CD1c-positive myeloid dendritic cell (primary cell): ENCODE data around the gene ERVH48-1.
A peak's percentile ranks its signal among the peaks of the same experiment; 100 is the strongest.
"Not testable (repeated sequence)": the region's sequence is repeated elsewhere in the genome, so short reads cannot be mapped to it uniquely, and the experiment has no call there.

ENCODE experiments used
- DNase-seq: peaks from one replicate; pipeline ENCODE4 v3.0.0-alpha.2; 2016; ENCODE audit errors: extremely low spot score

Gene ERVH48-1

DNA sequence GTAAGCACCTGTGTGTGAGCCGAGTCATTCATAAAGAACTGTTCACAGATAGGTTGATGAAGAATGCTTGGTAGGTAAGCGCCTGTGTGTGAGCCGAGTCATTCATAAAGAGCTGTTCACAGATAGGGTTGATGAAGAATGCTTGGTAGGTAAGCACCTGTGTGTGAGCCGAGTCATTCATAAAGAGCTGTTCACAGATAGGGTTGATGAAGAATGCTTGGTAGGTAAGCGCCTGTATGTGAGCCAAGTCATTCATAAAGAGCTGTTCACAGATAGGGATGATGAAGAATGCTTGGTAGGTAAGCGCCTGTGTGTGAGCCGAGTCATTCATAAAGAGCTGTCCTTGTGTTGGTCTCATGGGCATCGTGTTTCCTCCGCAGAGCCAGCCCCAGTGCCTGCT, 16.9 kb downstream of the ERVH48-1 start:
- DNase-seq, result not testable (repeated sequence)

- DNase-seq, result no peak
Observed at GRCh38 chr21:42906233-42906632, 19.2 kb downstream of the ERVH48-1 start.

GRCh38 chr21:42905195-42905594, 20.2 kb downstream of the ERVH48-1 start:
- no peak for DNase-seq

- no peak for DNase-seq
Observed at GRCh38 chr21:42903817-42904216, 21.6 kb downstream of the ERVH48-1 start.

GRCh38 chr21:42900446-42900845, 25.0 kb downstream of the ERVH48-1 start:
- DNase-seq, result no peak

GRCh38 chr21:42892931-42893755, 32.3 kb downstream of the ERVH48-1 start, which contains the start of gene NDUFV3:
NDUFV3 (plus strand) TSS chr21:42893309; CDS start chr21:42893334, 25 bp downstream.
- peak; percentile 100 for DNase-seq

- no peak for DNase-seq
Observed at GRCh38 chr21:42892582-42892930, 32.9 kb downstream of the ERVH48-1 start.

- DNase-seq, result no peak
Observed at GRCh38 chr21:42887326-42887725, 38.1 kb downstream of the ERVH48-1 start.

GRCh38 chr21:42883921-42884320, 41.5 kb downstream of the ERVH48-1 start:
- no peak for DNase-seq

DNA sequence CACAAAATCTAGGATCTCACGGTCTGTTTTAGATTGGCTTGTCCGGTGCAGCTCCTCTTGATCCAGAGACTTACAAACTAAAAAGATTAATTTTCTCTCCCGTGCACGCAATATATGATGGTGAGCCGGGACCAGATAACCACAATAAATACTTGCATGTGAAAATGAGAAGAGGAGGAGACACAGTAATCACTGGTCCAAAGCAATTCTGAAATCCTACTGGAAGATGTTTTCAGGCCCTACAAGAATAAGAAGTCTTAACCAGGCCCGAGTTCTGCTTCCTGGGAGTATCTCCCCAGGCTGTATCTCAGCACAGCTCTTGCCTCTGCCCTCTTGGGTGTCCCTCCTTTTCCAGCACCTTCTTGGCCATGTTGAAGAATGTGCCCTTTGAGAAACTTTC, 45.1 kb downstream of the ERVH48-1 start:
- DNase-seq, result no peak

- DNase-seq, result peak; percentile 99
Observed at GRCh38 chr21:42878993-42879787, 46.2 kb downstream of the ERVH48-1 start, which contains the start of gene WDR4. WDR4 (minus strand) TSS chr21:42879539; CDS start chr21:42879495, 44 bp downstream.

DNA sequence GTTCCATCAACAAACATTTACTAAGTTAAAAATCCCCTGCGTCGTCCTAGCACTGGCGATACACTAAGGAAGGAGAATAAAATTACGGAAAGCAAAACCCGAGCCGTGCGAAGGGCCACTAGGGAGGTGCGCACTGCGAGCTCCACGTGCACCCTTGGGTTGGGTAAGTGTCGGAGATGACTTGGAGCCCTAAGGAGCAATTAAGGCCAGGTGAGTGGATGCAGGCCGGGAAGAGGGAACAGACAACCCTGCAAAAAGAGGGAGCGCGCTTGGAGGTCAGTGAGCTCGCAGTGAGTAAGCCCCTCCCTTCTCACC, 46.8 kb downstream of the ERVH48-1 start:
- no peak for DNase-seq

DNA sequence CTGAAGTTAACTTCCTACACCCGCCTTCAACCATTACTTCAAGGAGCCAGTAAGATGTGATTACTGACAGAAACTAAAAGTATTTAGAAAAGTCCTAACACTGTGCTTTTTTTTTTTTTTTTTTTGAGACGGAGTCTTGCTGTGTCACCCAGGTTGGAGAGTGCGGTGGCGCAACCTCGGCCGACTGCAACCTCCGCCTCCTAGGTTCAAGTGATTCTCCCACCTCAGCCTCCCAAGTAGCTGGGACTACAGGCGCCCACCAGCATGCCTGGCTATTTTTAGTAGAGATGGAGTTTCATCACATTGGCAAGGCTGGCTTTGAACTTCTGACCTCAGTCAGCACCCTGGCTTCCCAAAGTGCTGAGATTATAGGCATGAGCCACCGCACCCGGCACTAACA, 49.6 kb downstream of the ERVH48-1 start:
- DNase-seq, result not testable (repeated sequence)

DNA sequence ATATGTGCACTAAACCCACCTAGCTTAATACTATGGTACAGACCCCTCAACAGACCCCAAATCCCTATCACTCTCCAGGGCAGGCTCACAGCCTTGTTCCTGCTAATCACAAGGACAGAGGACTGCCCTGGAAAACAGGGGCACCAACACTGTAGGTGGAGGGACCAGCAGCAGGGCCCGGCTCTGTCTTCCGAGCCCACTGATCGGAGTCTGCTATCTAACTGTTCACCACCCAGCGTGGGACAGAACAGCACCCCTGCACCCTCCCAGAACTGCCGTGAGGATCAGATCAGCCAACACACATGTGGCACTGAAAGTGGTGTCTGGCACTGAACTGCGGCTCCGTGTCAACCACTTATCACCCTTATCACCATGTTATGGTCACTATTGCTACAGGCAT, 52.3 kb downstream of the ERVH48-1 start:
- DNase-seq, result no peak

DNA sequence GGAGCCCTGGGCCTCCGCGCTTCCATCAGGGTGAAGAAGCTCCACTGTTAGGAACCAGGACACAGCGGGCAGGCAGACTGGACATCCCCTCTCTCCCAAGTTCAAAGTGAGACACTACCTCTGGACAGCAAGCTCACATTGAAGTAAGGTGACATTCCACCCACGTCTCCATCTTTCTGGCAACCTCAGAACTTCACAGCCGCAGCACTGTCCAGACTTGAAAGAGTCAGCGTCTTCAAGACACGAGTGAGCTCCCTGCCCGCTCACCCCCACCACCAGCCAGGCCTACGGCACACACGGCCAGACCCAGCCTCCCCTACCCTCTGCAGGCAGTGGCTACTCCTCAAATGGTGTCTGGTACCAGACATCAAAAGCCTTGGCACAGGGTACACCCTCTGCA, 57.2 kb downstream of the ERVH48-1 start:
- no peak for DNase-seq
